ENCODE results near the gene PMEPA1.

GRCh38 chr20:57656252-57656820 is 53.5 kb downstream of the PMEPA1 start:
- TF ChIP-seq CTCF (IDR thresholded peaks at IDR 0.05; ENCODE audit: low read depth, low read length, missing input control) (no peak), EGR1 (IDR thresholded peaks at IDR 0.05; ENCODE audit: low read depth in 2 of 2) (no peak), GABPA (IDR thresholded peaks at IDR 0.05 in 1 of 2, conservative IDR thresholded peaks at IDR 0.05 in 1 of 2) (no peak), RXRA (IDR thresholded peaks at IDR 0.05) (no peak), MAX (IDR thresholded peaks at IDR 0.05) (no peak), SP1 (IDR thresholded peaks at IDR 0.05) (no peak), RAD21 (IDR thresholded peaks at IDR 0.05) (no peak), HNF4A (conservative IDR thresholded peaks at IDR 0.05) (no peak), REST (IDR thresholded peaks at IDR 0.05) (no peak)
